ENCODE results near the gene PCSK6.

Gene PCSK6

GRCh38 chr15:101264911-101265641, 224.4 kb downstream of the PCSK6 start:
- TF ChIP-seq, protein P1, sequence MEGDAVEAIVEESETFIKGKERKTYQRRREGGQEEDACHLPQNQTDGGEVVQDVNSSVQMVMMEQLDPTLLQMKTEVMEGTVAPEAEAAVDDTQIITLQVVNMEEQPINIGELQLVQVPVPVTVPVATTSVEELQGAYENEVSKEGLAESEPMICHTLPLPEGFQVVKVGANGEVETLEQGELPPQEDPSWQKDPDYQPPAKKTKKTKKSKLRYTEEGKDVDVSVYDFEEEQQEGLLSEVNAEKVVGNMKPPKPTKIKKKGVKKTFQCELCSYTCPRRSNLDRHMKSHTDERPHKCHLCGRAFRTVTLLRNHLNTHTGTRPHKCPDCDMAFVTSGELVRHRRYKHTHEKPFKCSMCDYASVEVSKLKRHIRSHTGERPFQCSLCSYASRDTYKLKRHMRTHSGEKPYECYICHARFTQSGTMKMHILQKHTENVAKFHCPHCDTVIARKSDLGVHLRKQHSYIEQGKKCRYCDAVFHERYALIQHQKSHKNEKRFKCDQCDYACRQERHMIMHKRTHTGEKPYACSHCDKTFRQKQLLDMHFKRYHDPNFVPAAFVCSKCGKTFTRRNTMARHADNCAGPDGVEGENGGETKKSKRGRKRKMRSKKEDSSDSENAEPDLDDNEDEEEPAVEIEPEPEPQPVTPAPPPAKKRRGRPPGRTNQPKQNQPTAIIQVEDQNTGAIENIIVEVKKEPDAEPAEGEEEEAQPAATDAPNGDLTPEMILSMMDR (IDR thresholded peaks at IDR 0.05; ENCODE audit: insufficient read depth, low read length, poor library complexity, severe bottlenecking) = no peak

GRCh38 chr15:101264011-101264410, 225.5 kb downstream of the PCSK6 start:
- Histone ChIP-seq H3K4me3 (replicated peaks; ENCODE audit: low read depth, low read length) (no peak overlapping the region), H3K36me3 (ENCODE audit: control insufficient read depth, insufficient read depth, low read length) (peaks cover 2% of the 10 kb centered on the region; the same call in 1 of the 2 replicates), H3K27me3 (replicated peaks; ENCODE audit: control insufficient read depth, insufficient read depth, low read length) (no peaks in the 10 kb centered on the region)
- TF ChIP-seq, protein P1 (IDR thresholded peaks at IDR 0.05; ENCODE audit: insufficient read depth, low read length, poor library complexity, severe bottlenecking) = no peak
- DNase-seq (ENCODE audit: extremely low read depth, insufficient read length) = peak; percentile 30

More at GRCh38 chr15:101264911-101265641, 224.4 kb downstream of the PCSK6 start:
- Histone ChIP-seq H3K27me3 (replicated peaks; ENCODE audit: control insufficient read depth, insufficient read depth, low read length) (no peaks in the 10 kb centered on the region), H3K36me3 (ENCODE audit: control insufficient read depth, insufficient read depth, low read length) (peaks cover 7% of the 10 kb centered on the region), H3K4me3 (replicated peaks; ENCODE audit: low read depth, low read length) (no peak overlapping the region)
- DNase-seq (ENCODE audit: extremely low read depth, insufficient read length) = peak; percentile 44

DNA sequence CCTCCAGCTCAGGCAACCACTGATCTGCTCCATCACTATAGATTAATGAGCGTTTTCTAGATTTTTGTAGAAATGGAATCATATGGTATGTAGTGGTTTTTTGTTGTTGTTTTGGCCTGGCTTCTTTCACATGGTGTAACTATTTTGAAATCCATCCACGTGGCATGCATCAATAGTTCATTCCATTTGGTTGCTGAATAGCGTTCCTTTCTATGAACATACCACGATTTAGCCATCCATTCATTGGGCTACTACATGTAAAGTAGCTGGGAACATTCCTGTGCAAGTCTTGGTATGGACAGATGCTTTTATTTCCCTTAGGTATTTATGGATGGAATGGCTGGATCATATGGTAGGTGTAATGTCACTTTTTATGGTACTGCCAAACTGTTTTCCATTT, 227.0 kb downstream of the PCSK6 start:
- Histone ChIP-seq H3K36me3 (ENCODE audit: control insufficient read depth, insufficient read depth, low read length) (no peaks in the 10 kb centered on the region), H3K27me3 (replicated peaks; ENCODE audit: control insufficient read depth, insufficient read depth, low read length) (no peaks in the 10 kb centered on the region), H3K4me3 (replicated peaks; ENCODE audit: low read depth, low read length) (no peak overlapping the region)
- TF ChIP-seq, protein P1 (IDR thresholded peaks at IDR 0.05; ENCODE audit: insufficient read depth, low read length, poor library complexity, severe bottlenecking) = no peak
- DNase-seq (ENCODE audit: extremely low read depth, insufficient read length) = no peak

DNA sequence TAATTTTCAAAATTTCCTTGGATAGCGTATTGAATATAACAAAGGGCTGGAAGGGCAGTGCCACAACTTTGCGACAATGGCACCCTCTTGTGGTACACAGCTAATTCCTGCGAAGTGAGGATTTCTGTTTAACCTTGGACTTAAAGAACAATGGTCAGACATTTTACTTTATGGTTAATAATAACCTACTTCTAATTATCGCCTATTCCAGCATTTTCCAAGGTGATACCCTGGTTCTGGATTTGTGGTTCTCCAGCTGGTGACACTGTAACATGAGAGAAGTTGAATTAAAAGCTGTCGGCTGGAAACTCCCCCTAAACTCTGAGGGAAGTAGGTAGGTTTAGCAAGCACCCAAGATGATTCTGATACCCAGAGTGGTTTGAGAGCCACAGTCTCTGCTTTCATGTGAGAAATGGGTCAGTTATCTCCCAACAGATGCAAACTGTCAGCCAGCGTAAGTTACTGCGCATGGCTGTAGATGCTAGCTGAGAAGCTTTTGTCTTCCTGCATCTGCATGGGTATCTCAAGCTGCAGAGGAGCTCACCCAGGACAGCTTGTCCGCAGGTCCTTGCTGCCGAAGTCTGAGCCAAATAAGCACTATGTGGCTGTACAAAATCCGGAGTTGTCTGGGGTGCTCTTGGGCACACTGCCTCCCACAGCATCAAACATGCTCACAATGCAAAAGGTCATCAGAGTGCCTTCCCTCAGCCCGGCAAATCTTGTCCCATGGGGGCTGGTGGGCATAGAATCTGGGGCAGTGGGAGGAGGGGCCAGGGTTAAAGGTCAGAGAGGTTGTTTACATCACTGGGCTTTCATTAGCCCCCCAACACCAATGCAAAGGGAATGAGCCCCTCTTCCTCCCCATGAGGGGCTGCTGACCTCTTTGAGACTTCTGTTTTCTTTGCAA, 231.0 kb downstream of the PCSK6 start:
- Histone ChIP-seq H3K27me3 (replicated peaks; ENCODE audit: control insufficient read depth, insufficient read depth, low read length) (no peaks in the 10 kb centered on the region), H3K36me3 (ENCODE audit: control insufficient read depth, insufficient read depth, low read length) (no peaks in the 10 kb centered on the region), H3K4me3 (replicated peaks; ENCODE audit: low read depth, low read length) (no peak overlapping the region)
- TF ChIP-seq, protein P1 (IDR thresholded peaks at IDR 0.05; ENCODE audit: insufficient read depth, low read length, poor library complexity, severe bottlenecking) = peak; percentile 75
- DNase-seq (ENCODE audit: extremely low read depth, insufficient read length) = no peak

DNA sequence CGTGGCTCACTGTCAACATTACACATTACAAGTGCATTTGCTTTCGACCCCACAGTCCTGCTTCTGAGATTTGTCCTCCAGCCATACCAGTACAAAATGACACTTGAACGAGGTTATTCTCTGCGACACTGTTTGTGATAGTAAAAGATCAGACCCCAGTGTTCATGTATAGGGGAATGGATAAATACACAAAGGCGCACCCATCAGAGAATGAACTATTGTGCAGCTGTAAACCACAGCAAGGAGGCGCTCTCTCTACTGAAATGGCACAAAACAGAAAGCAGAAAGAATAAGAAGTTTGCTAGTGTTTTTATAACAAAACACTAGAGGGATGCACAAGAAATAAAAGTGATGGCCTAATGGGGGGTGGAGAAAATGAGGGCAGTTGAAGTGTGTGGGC, 232.8 kb downstream of the PCSK6 start:
- Histone ChIP-seq H3K4me3 (replicated peaks; ENCODE audit: low read depth, low read length) (no peak overlapping the region), H3K27me3 (replicated peaks; ENCODE audit: control insufficient read depth, insufficient read depth, low read length) (no peaks in the 10 kb centered on the region), H3K36me3 (ENCODE audit: control insufficient read depth, insufficient read depth, low read length) (no peaks in the 10 kb centered on the region)
- DNase-seq (ENCODE audit: extremely low read depth, insufficient read length) = no peak
- TF ChIP-seq, protein P1 (IDR thresholded peaks at IDR 0.05; ENCODE audit: insufficient read depth, low read length, poor library complexity, severe bottlenecking) = peak; percentile 77

All from GM06990 (cell line).